A549 treated with AZD9567 at 1 μM for 4 hours (cell line): Measurements from ENCODE around the gene PCDHA6. TPM values are rescaled to one million over a fixed set of nuclear protein-coding genes. Genes with fewer than 3 reads are reported as not detected.

Source experiments
- total RNA-seq: library from RNA; stranded (reverse); fragments of 200-300 nt; extraction: Qiagen RNA extraction; gene quantifications from 5 replicates; pipeline ENCODE4 v1.2.3, GENCODE V29; 2022; ENCODE audit not compliant: insufficient read depth

The PCDHA6 gene
- 0.02 to 0.05 TPM (median 0.03 TPM) in 4 of 5 replicates, not detected in the other for total RNA-seq

GRCh38 chr5:140827704-140828361 lies at the start of gene PCDHA6:
Gene PCDHA6 (plus strand): TSS chr5:140827960. CDS start chr5:140828092, 132 bp downstream.

GRCh38 chr5:140785905-140786686 lies 41.7 kb upstream of the PCDHA6 start, which contains the start of gene PCDHA1:
Gene PCDHA1 (plus strand): TSS chr5:140786140.

GRCh38 chr5:140794595-140795258 lies 33.0 kb upstream of the PCDHA6 start, which contains the start of gene PCDHA2:
Gene PCDHA2 (plus strand): TSS chr5:140794852.

GRCh38 chr5:140800816-140801493 lies 26.8 kb upstream of the PCDHA6 start, which contains the start of gene PCDHA3:
Gene PCDHA3 (plus strand): TSS chr5:140801057.

GRCh38 chr5:140806834-140807775 lies 20.7 kb upstream of the PCDHA6 start, which contains the start of gene PCDHA4:
Gene PCDHA4 (plus strand): TSS chr5:140807068.

GRCh38 chr5:140821375-140822280 lies 6.1 kb upstream of the PCDHA6 start, which contains the start of gene PCDHA5:
Gene PCDHA5 (plus strand): TSS chr5:140821613.

GRCh38 chr5:140833993-140834392 lies 6.2 kb downstream of the PCDHA6 start, which contains the start of gene PCDHA7:
Gene PCDHA7 (plus strand): TSS chr5:140834269. CDS start chr5:140834384, 115 bp downstream.

GRCh38 chr5:140840978-140841962 lies 13.5 kb downstream of the PCDHA6 start, which contains the start of gene PCDHA8:
Gene PCDHA8 (plus strand): TSS chr5:140841187. CDS start chr5:140841322, 135 bp downstream.

GRCh38 chr5:140848139-140849102 lies 20.7 kb downstream of the PCDHA6 start, which contains the start of gene PCDHA9:
Gene PCDHA9 (plus strand): TSS chr5:140848382. CDS start chr5:140848496, 114 bp downstream.

GRCh38 chr5:140855772-140856674 lies 28.3 kb downstream of the PCDHA6 start, which contains the start of gene PCDHA10:
Gene PCDHA10 (plus strand): TSS chr5:140855897. CDS start chr5:140856049, 152 bp downstream.

GRCh38 chr5:140868721-140869554 lies 41.2 kb downstream of the PCDHA6 start, which contains the start of gene PCDHA11:
Gene PCDHA11 (plus strand): TSS chr5:140868957. CDS start chr5:140869104, 147 bp downstream.

GRCh38 chr5:140875085-140876065 lies 47.6 kb downstream of the PCDHA6 start, which contains the start of gene PCDHA12:
Gene PCDHA12 (plus strand): TSS chr5:140875308. CDS start chr5:140875473, 165 bp downstream.

